Activated CD4-positive, alpha-beta T cell treated with anti-CD3 and anti-CD28 coated beads, Interleukin-2, Interleukin-6, amounts not matched to agents 100 ng/mL and 50 ng/mL, durations not matched to agents 16 hours and 8 hours (primary cell): ENCODE data around the gene KCND3.

Source experiments
- DNase-seq: peaks from one replicate; pipeline ENCODE4 v3.0.0-alpha.2; 2020

KCND3 gene

DNA sequence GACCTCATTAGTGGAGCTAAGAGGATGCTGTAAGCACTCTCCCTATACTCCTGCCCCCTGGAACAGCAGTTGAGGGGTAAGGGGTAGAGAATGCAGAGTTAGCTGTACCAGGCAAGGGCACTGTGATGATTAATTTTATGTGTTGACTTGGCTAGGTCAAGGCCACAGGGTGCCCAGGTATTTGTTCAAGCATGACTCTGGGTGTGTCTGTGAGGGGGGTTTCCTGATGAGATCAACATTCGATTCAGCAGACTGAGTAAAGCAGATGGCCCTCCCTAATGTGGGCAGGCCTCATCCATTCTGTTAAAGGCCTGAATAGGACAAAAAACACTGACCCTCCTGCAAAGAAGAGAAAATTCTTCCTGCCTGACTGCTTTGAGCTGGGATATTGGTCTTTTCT, 110.8 kb downstream of the KCND3 start:
- no peak for DNase-seq

DNA sequence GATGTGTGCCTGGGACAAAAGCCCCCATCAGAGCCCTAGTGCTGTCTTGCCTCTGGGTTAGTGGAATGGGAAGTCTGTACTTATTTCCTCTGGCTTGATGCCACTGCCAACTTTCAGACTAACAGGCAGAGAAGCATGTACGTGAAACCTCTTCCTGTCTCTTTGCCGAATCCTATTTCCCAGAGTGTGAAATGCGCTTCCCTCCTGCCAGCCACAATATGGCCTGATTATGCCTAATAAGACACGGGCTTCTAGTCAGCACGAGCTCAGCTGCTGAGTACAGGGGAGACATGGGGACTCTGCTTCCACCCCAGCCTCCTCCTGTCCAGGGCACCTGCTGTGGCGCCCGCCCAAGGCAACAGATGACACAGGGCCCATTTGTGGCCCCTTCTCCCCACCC, 111.4 kb downstream of the KCND3 start:
- no peak for DNase-seq

DNA sequence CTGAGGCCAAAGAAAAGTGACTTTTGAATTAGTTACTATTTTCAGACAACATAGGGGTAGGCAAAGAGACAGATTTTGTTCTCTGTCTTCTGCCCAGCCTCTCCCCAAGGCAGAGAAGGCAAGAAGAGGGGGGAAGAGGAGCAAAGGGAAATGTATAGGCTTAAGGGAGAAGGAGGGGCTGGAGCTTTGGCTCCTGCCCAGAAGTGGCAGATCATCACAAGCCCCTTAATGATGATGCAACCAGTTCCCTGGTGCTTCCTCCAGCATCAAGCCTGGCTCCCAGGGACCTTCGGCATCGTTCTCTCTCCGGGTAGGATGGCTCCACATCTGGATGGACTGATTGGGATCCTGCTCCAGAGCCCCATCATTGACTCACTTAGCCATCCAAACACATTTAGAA, 112.8 kb downstream of the KCND3 start:
- DNase-seq, result no peak

DNA sequence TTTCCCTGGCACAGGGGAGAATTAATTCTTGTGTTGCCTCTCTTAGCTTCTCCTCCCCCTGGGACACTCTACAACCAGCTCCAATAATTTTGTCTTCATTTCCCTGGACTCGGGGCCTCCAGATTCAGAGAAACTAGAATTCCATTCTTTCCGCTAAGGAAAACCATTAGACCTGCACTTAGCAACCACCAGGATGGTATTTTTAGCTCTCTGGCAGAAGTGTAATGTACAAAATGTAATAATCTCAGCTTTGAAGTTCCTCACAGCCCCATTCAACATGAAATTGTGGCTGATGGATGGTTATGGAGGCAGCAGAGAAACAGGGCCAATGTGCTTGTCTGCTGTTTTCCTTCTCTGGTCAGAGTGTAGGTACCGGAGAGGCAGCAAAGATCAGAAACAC, 113.8 kb downstream of the KCND3 start:
- DNase-seq, result no peak

DNA sequence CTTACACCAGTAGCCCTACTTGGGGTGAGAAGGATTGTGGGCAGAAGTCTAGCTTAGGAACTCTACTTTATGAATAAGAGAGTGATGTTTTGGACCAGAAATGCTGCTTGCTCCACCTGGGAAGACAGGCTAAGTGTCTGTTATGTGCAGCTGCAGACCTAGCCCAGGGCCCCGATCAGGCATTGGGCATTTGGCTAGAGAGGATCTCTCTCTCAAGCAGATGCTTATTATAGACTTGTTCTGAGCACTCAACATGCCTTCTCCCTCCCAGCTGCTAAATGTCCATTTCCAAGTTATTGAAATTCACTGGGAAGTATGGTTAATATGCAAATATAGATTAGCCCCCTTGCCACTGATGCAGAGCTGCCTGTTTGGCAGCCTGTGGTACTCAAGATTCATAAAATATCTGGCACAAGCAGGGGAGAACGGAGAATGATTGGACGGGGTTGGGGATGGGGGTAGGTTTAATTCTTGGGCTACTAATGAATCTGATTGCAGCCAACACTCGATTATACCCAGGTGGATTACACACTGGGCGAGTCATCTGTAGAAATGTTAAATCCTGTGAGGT, 115.9 kb downstream of the KCND3 start:
- DNase-seq, result no peak

DNA sequence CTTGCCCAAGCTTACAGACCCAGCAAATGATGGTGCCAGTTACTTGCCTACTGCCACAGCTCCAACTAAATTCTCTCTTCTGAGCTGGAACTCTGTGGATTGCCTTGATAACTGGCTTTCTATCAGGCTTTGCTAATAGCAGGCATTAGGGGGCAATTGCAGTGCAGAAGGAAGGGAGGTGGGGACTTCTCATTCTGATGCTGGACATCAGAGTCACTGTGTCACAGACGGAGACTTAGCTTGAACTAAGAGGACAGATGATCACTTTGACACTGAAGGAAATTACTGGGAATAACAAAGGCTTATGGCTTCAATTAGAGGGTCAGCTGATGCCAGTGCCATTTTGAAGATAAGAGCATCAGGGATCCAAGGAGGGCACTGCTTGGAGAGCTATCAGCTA, 119.3 kb downstream of the KCND3 start:
- DNase-seq, result no peak

DNA sequence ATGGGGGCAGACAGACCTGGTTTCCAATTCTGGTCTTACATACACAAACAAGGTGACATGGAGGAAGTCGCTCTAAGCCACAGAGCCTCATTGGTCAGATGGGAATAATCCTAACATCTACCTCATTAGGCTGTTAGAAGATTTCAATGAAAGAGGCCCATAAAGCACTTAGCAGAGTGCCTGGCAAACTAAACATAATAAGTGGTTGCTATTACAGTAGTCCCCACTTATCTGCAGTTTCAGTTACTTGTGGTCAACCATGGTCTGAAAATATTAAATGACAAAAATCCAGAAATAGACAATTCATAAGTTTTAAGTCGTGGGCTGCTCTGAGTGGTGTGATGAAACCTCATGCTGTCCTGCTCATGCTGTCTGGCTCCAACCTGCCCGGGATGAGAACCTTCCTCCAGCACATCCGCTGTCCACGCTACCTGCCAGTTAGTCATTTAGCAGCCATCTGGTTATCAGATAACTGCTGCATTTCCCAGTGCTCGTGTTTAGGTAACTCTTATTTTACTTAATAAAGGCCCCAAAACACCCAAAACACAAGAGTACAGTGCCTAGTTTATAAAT, 121.5 kb downstream of the KCND3 start:
- DNase-seq, result no peak

DNA sequence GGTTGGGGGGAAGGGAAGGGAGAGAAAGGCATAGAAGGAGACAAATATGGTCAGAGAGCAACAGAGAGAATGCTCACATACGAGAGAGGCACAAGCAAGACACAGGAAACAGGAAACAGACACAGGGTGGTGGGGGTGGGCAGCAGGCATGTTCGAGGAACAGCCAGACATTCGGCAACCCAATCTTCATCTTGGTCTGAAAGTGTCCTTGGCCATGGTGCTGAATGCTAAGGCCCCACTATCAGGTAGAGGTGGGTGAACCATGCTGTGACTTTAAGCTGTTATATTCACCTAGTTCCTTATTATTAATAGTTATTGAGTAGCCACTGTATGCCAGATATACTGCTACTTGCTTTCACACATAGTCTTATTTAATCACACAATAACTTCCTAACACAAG, 124.6 kb downstream of the KCND3 start:
- no peak for DNase-seq

DNA sequence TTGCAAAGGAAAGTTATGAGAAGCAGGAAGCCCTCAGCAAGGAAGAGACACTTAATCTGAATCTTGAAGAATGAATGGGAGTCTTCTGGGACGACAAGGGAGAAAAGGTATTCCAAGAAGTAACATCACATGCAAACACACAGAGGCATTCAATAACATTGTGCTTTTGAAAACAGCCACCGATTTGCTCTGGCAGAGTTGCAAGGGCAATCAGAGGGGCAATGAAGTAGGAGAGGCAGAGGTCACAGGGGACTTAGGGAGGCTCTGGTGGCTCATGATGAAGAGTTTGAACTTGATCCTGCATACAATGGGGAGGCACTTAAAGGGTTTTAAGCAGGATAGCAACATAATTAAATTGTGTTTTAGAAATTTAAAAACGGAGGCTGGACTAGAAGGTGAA, 126.1 kb downstream of the KCND3 start:
- DNase-seq, result no peak

DNA sequence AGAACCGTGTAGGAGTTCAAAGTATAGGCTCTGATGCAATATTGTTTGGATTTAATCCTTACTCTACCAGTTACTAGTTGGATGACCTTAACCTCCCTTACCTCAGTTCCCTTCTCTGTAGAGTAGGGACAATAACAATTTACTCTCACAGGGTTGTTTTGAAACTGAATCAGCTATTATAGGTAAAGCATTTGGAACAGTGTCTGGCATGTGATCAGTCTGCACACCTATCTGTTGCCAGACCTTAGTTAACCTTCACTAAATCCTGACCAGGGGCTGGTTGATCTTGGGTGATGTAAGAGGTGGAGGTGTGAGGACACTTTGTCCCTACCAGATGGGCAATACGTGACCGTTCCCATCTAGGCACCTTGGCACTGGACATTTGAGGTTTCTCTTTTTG, 126.9 kb downstream of the KCND3 start:
- DNase-seq, result no peak

DNA sequence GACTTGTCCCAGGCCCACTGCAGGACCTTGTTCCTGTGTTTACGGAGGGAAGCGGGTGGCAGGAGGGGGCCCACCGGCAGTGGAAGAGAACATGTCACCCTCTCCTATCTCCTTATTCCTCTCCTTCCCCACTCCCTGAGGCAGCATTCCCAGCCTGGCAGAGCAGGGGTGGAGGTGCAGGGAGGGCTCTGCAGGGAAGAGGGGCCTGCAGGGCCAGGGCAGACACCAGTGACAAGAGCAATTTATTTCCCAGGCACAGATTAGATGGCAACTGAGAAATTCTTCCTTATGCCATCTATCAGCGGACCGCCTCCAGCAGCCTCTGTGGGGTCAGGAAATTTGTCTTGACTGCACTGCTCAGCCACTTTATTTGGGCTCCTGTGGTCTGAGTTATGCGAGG, 127.9 kb downstream of the KCND3 start:
- no peak for DNase-seq

DNA sequence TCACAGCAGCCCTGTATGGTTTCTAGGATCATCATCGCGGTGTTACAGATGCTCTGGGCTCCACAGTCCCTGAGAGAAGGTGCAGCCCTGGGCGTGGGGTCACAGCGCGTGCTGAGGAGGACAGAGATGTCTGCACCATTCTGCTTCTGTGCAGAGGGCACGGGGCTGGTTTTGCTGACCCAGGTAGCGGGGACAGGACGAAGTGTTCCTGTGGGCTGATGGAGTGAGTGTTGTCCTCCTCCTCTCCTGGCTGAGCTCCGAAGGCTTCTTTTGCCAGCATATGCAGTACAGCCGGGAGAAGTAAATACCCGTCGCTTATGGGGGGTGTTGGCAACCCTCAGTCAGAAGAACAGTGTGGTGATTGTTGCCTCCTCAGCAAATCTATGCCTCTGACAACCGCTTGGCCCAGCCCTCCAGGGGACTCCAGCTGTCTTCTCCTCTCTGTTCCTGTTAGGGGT, 132.2 kb downstream of the KCND3 start:
- DNase-seq, result no peak

DNA sequence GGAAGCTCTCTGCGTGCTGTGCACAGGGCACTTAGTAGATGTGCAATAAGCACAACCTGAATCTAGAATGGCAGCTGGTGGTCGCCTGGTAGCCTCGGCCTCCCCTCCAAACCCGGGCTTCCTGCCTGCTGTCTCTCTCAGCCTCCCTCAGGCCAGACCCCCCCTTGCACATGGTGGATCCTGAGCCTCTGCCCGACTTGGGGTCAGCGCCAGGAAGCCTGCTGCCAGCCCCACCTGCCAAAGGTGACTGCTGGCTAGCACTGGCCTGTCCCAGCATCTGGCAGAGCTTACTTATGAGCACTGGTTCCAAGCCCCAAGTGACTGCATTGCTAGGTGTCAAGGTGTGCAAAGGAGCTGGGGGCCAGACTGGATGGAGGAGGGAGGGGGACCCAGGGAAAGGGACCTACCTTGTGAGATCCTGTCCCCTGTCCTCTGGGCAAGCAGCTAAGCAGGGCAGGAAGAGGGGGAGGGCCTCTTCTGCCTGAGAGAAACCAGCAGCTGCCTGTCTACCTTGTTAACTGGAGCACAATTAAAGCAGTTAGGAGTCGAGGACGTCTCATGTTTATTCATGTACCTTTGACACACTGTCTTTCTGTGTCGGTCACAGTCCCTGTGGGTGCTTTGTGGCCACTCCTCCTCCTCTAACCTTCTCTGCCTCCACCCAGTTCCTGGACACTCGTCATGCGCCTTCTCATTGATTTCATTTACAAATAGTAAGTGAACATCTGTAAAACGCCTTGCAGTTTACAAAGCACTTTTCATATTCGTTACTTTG, 132.9 kb downstream of the KCND3 start:
- DNase-seq, result no peak

DNA sequence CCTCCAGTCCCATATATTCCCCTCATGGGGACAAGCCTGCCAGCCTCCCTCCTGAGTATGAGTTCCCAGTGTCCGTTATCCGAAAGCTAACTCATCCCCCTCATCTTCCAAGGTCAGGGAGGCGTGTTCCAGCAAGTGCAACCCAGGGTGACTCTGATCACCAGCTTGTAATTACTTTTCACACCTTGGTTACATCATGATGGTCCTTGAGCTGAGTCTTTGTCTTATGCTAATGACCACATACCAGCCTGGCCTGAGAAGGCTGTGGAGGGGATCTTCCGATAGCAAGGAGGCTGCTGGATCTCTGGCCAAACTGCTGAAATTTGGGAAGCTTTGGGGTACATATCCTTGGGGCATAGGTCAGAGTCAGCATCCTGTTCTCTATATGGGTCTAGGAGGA, 134.2 kb downstream of the KCND3 start:
- no peak for DNase-seq

DNA sequence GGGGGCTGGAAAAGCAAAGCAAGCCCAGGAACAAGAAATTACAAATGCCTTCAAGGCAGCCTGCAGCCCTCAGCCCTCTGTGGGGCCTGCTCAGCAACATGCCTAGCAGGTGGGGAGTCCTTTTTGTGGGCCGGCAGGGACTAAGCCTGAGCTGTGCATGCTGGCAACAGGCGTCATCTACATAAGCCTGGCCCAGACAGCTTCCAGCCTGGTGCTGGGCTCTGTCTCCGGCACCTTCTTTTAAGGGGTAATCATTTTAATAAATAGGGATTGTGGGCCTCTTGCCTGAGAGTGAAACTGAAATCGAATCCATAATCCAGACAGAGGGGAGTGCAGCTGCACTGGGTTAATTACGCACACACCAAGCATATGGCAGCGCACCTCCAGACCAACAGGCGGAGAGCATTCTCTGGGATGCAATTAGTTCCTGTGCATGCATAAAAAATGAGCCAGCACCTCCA, 137.2 kb downstream of the KCND3 start:
- DNase-seq, result no peak

DNA sequence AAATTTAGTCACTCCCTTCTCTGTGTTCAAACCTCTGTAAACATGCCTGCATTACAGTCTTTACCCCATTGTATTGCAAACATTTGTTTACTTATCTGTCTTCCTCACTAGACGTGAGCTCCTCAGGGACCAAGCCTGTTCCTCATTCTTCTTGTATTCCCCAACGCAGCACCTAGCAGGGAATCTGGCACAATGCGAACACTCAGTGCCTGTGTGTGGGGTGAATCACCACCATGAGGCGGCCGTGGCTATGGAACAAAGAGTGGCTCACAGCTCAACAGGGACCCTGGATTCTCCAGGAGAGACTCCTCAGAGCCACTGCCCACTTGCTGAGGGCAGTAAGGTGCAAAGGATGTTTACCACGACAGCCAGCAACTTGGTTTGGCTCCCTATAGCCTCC, 137.9 kb downstream of the KCND3 start:
- no peak for DNase-seq

DNA sequence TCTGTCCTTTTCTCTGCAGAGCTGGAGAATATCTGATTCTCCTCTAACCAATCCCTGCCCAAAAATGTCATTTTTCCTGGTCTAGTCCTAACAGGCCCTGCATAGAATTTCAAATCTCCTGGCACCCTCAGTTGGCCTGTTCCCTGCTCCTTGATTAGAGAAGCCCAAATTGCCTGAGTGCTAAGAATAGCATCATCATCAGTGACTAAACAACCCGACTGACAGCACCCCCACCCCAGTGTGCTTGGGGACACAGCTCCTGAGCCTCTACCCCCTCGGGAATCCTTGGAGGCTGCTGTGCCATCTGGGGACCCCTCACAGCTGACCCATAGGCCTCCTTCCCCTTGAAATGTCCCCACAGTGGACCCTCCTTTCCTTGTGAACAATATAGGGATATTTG, 139.4 kb downstream of the KCND3 start:
- no peak for DNase-seq

DNA sequence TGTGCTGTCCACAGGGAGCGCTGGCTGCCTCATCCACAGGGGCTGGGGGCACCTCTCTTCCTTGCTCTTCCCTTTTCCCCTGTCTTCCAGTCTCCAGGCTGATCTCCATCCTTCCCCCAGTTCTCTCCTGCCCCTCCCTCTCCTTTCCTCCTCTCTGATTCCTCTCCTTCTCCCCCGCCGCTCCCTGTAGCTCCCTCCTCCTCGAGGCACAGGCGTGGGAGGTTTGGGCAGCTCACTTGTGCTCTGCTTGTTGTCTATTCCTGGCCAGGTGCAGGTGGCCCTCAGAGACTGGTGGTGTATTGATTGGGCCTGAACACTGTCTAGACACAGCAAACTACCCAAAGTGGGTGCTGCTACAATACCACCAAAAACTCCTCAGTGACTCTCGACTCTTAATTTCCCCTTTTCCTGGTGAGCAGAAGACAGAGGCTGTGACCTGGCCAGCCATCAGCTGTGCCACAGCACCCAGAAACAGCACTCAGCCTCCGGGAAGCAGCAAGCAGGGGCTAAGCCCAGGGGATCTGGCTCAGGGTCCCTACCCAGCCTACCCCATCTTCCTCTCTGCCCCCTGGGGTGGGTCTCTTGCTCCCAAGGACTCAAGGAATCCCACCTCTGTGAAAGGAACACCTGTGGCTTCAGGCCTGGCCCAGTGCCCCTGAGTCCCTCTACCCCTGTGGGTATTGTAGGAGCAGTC, 140.5 kb downstream of the KCND3 start:
- no peak for DNase-seq

DNA sequence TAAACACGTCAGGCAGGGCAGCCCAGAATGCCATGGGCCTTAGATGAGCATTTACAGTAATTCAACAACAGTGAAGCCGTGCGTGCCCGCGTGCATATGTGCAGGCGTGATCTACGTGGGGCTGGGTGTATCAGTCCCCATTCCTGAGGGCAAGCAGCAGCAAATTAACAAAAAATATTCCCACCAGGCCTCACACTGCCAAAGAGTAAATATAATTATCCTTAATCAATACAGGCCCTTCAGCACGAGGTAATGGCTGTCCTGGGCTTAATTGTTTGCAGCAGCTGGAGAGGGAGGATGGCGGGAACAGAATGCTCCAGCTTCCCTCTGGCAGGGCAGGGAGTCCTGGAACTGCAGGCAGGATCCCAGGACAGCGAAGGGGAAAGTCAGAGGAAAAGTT, 142.0 kb downstream of the KCND3 start:
- DNase-seq, result no peak

DNA sequence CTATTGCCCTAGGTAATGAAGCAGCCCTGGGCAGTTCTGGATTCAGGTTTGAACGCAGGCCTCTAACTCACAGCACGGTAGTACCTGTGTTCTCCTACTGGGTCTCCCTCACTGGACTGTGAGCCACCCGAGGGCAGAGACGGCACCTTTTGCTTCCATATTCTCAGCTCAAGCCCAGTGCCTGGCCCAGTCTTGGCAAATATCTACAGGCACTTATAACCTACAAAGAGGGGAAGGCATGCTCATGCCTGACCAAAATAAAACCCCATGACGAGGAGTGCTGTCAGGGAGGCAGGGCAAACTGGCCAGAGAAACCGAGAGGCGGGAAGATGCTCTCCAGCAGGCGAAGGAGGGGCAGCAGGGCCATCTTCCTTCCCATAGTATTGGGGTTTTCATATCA, 142.6 kb downstream of the KCND3 start:
- DNase-seq, result no peak

DNA sequence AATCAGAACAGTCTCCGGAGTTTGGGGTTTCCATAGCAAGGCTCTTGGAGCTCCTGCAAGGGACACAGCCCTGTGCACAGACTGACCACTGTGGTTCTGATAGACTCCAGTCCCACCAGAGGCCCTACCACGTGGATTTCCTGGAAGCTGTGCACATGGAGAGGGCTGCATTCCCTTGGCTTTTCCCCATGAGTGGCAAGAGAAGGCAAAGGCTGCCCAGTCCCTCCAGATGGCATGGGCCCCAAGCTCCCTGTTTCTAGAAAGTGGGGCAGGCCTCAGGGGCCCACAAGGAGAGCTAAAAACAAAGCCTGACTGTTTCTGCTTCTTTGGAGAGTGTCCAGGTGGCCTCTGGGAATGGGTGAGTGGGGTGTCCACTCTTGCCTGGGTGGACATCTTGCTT, 146.3 kb downstream of the KCND3 start:
- no peak for DNase-seq

DNA sequence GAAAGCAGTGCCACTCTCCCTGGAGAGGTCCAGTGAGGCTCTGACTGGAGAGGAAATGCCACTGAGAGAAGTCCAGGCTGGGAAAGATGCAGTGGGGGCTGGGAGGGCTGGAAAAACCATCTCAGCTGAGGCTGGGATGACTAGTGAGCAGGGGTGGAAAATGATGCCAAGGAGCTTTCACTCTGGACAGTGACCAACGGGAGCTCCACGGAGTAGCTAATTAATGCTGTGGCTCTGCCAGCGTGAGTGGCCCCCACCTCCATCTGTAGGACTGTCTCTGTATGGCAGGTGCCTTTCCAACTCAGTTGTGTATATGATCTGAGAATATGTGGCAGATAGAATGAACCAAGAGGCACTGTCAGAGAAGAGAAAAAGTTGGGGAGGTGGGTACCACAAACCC, 147.1 kb downstream of the KCND3 start:
- DNase-seq, result no peak

DNA sequence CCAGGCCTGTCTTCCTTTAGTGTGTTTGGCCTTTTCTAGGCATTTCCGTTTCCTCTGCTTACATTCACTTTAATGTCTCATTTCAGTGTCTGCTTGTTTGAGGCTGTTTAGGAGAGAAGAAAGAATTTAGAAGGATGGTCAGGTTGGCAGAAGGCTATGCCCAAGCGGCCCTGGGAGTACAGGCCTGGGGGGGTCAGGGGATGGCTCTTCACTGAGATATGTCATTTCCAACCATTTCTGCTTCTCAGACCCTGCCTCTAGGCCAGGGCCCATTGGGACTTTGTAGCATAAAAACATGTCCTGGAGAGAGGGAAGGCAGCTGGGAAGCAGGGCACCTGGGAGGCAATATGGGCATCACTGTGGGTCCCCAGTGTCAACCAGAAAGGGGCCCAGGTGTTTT, 147.7 kb downstream of the KCND3 start:
- DNase-seq, result no peak

DNA sequence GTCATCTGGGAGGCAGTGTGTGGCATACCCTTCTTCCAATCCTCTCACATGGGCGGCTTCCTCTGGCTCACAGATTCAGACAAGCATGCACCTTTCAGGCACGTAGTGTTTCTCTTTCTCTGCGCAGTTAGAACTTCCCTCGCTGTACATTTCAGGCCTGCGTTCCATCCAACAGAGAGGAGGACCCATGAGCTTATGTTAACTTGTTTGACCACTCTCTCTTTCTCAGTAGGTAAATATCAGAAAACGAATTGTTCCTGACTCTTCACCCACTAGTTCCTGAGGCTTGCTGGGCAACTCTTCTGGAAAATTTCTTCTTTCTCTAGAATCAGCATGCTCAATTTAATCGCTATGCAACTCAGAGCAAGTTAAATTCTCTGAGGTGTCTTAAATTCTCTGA, 148.3 kb downstream of the KCND3 start:
- DNase-seq, result no peak
